ENCODE results near the gene VKORC1.

VKORC1 gene

GRCh38 chr16:31073142-31073969 lies 21.2 kb downstream of the VKORC1 start:
- H3K36me3 Mint-ChIP-seq: no peaks in the 10 kb centered on the region
- H3K27me3 Mint-ChIP-seq: no peaks in the 10 kb centered on the region
- peak overlapping the region; percentile 96 for H3K27ac Mint-ChIP-seq
- no peaks in the 10 kb centered on the region for H3K9me3 Mint-ChIP-seq (ENCODE audit: low read depth)
- peak overlapping the region; percentile 98 for H3K4me3 Mint-ChIP-seq
- H3K4me1 Mint-ChIP-seq (ENCODE audit: low read depth): peaks cover 30% of the 10 kb centered on the region

GRCh38 chr16:31072540-31073141 lies 22.0 kb downstream of the VKORC1 start:
- Mint-ChIP-seq H3K4me1 (ENCODE audit: low read depth) (peaks cover 32% of the 10 kb centered on the region), H3K36me3 (no peaks in the 10 kb centered on the region)

GRCh38 chr16:31071861-31072260 lies 22.7 kb downstream of the VKORC1 start:
- Mint-ChIP-seq H3K27ac (peak overlapping the region; percentile 96), H3K27me3 (no peaks in the 10 kb centered on the region), H3K4me1 (ENCODE audit: low read depth) (peaks cover 35% of the 10 kb centered on the region), H3K4me3 (peak overlapping the region; percentile 98), H3K36me3 (no peaks in the 10 kb centered on the region), H3K9me3 (ENCODE audit: low read depth) (no peaks in the 10 kb centered on the region)

More at GRCh38 chr16:31072540-31073141, 22.0 kb downstream of the VKORC1 start:
- Mint-ChIP-seq H3K4me3 (peak overlapping the region; percentile 98), H3K27me3 (no peaks in the 10 kb centered on the region), H3K27ac (peak overlapping the region; percentile 96), H3K9me3 (ENCODE audit: low read depth) (no peaks in the 10 kb centered on the region)

- H3K4me3 Mint-ChIP-seq: no peak overlapping the region
- H3K27ac Mint-ChIP-seq: no peak overlapping the region
- no peaks in the 10 kb centered on the region for H3K27me3 Mint-ChIP-seq
- no peaks in the 10 kb centered on the region for H3K9me3 Mint-ChIP-seq (ENCODE audit: low read depth)
- H3K4me1 Mint-ChIP-seq (ENCODE audit: low read depth): peaks cover 50% of the 10 kb centered on the region
- H3K36me3 Mint-ChIP-seq: peaks cover 4% of the 10 kb centered on the region
Observed at GRCh38 chr16:31067342-31067741, 27.3 kb downstream of the VKORC1 start.

GRCh38 chr16:31064882-31065461 lies 29.6 kb downstream of the VKORC1 start:
- H3K4me3 Mint-ChIP-seq: peak overlapping the region; percentile 60
- peaks cover 4% of the 10 kb centered on the region for H3K36me3 Mint-ChIP-seq
- H3K27me3 Mint-ChIP-seq: no peaks in the 10 kb centered on the region
- no peaks in the 10 kb centered on the region for H3K9me3 Mint-ChIP-seq (ENCODE audit: low read depth)
- peaks cover 41% of the 10 kb centered on the region for H3K4me1 Mint-ChIP-seq (ENCODE audit: low read depth)
- peak overlapping the region; percentile 61 for H3K27ac Mint-ChIP-seq

- no peaks in the 10 kb centered on the region for H3K27me3 Mint-ChIP-seq
- no peaks in the 10 kb centered on the region for H3K9me3 Mint-ChIP-seq (ENCODE audit: low read depth)
- H3K27ac Mint-ChIP-seq: peak overlapping the region; percentile 61
- peaks cover 4% of the 10 kb centered on the region for H3K36me3 Mint-ChIP-seq
- peaks cover 39% of the 10 kb centered on the region for H3K4me1 Mint-ChIP-seq (ENCODE audit: low read depth)
- H3K4me3 Mint-ChIP-seq: peak overlapping the region; percentile 52
Observed at GRCh38 chr16:31063843-31064611, 30.6 kb downstream of the VKORC1 start.

- Mint-ChIP-seq H3K9me3 (ENCODE audit: low read depth) (no peaks in the 10 kb centered on the region), H3K36me3 (peaks cover 4% of the 10 kb centered on the region), H3K4me1 (ENCODE audit: low read depth) (peaks cover 39% of the 10 kb centered on the region), H3K4me3 (peak overlapping the region; percentile 27), H3K27me3 (no peaks in the 10 kb centered on the region), H3K27ac (no peak overlapping the region)
Observed at GRCh38 chr16:31063495-31063842, 31.1 kb downstream of the VKORC1 start.

- Mint-ChIP-seq H3K27me3 (no peaks in the 10 kb centered on the region), H3K4me1 (ENCODE audit: low read depth) (peaks cover 32% of the 10 kb centered on the region), H3K36me3 (peaks cover 4% of the 10 kb centered on the region), H3K9me3 (ENCODE audit: low read depth) (no peaks in the 10 kb centered on the region), H3K27ac (no peak overlapping the region), H3K4me3 (no peak overlapping the region)
Observed at GRCh38 chr16:31061813-31062440, 32.7 kb downstream of the VKORC1 start.

- peaks cover 4% of the 10 kb centered on the region for H3K36me3 Mint-ChIP-seq
- no peaks in the 10 kb centered on the region for H3K27me3 Mint-ChIP-seq
Observed at GRCh38 chr16:31061126-31061812, 33.3 kb downstream of the VKORC1 start.

GRCh38 chr16:31055613-31056012 lies 39.0 kb downstream of the VKORC1 start:
- Mint-ChIP-seq H3K4me1 (ENCODE audit: low read depth) (peaks cover 3% of the 10 kb centered on the region), H3K4me3 (no peak overlapping the region), H3K9me3 (ENCODE audit: low read depth) (no peaks in the 10 kb centered on the region), H3K27me3 (no peaks in the 10 kb centered on the region), H3K36me3 (no peaks in the 10 kb centered on the region), H3K27ac (no peak overlapping the region)

More at GRCh38 chr16:31061126-31061812, 33.3 kb downstream of the VKORC1 start:
- no peaks in the 10 kb centered on the region for H3K9me3 Mint-ChIP-seq (ENCODE audit: low read depth)
- peaks cover 29% of the 10 kb centered on the region for H3K4me1 Mint-ChIP-seq (ENCODE audit: low read depth)
- no peak overlapping the region for H3K4me3 Mint-ChIP-seq
- H3K27ac Mint-ChIP-seq: no peak overlapping the region

GRCh38 chr16:31052114-31052513 lies 42.5 kb downstream of the VKORC1 start:
- H3K4me1 Mint-ChIP-seq (ENCODE audit: low read depth): peaks cover 2% of the 10 kb centered on the region
- H3K9me3 Mint-ChIP-seq (ENCODE audit: low read depth): no peaks in the 10 kb centered on the region
- H3K4me3 Mint-ChIP-seq: no peak overlapping the region
- H3K27ac Mint-ChIP-seq: no peak overlapping the region
- no peaks in the 10 kb centered on the region for H3K36me3 Mint-ChIP-seq
- no peaks in the 10 kb centered on the region for H3K27me3 Mint-ChIP-seq

- Mint-ChIP-seq H3K4me3 (no peak overlapping the region), H3K27me3 (no peaks in the 10 kb centered on the region)
Observed at GRCh38 chr16:31050280-31051030, 44.1 kb downstream of the VKORC1 start.

GRCh38 chr16:31043898-31044481 lies 50.6 kb downstream of the VKORC1 start:
- no peak overlapping the region for H3K27ac Mint-ChIP-seq
- no peaks in the 10 kb centered on the region for H3K4me1 Mint-ChIP-seq (ENCODE audit: low read depth)
- H3K4me3 Mint-ChIP-seq: no peak overlapping the region
- H3K27me3 Mint-ChIP-seq: no peaks in the 10 kb centered on the region
- no peaks in the 10 kb centered on the region for H3K9me3 Mint-ChIP-seq (ENCODE audit: low read depth)
- no peaks in the 10 kb centered on the region for H3K36me3 Mint-ChIP-seq

More at GRCh38 chr16:31050280-31051030, 44.1 kb downstream of the VKORC1 start:
- Mint-ChIP-seq H3K36me3 (no peaks in the 10 kb centered on the region), H3K9me3 (ENCODE audit: low read depth) (no peaks in the 10 kb centered on the region), H3K27ac (no peak overlapping the region), H3K4me1 (ENCODE audit: low read depth) (peaks cover 2% of the 10 kb centered on the region)

All from activated naive CD8-positive, alpha-beta T cell (primary cell).